HepG2 (cell line): Measurements from ENCODE around the gene MXD3. TPM values are rescaled to one million over a fixed set of nuclear protein-coding genes. Genes with fewer than 3 reads are reported as not detected.
A peak's percentile ranks its signal among the peaks of the same experiment; 100 is the strongest.

Experiments
- ATAC-seq: fragments of 200-7000 bp; cut with Tn5 transposase; 3 replicates; pipeline ENCODE4 v1.9.1; 2020; ENCODE audit warnings: mild to moderate bottlenecking, moderate library complexity
- BruUV-seq: library from RNA; stranded (reverse); fragments of 400-500 nt; replicated peaks from 2 replicates; lab custom pipeline; 2021; lab: Mats Ljungman, UMichigan
- CTCF ChIA-PET: fragments of 300-600 bp; formaldehyde crosslinking; extraction: SDS; loops from one replicate; lab custom pipeline; 2021; ENCODE audit warnings: low total read pairs, inconsistent platforms, low intra/inter-chr PET ratio; lab: Yijun Ruan, JAX
- POLR2A ChIA-PET: fragments of 350-600 bp; sonication (Branson Sonifier 250); formaldehyde crosslinking; loops from one replicate; lab custom pipeline; 2020; ENCODE audit warnings: antibody characterized with exemption, inconsistent platforms; lab: Yijun Ruan, JAX
- DNase-seq: peaks from one replicate; pipeline ENCODE4 v3.0.0-alpha.2; 2015; ENCODE audit warnings: low spot score
- FAIRE-seq: peaks from 3 replicates; lab custom pipeline; 2011; peaks lifted over from hg19 to GRCh38; lab: Jason Lieb, UNC
- H2AFZ ChIP-seq: one replicate; pipeline ENCODE4 v1.6.1; 2011; ENCODE audit warnings: low read length, inconsistent platforms
- H3K27ac ChIP-seq: fragments of 300-600 bp; 3 replicates; pipeline ENCODE4 v1.8.0; 2011; ENCODE audit warnings: mixed run types, mild to moderate bottlenecking, mixed read lengths, low read length, inconsistent platforms; ENCODE audit not compliant: insufficient read depth; ENCODE audit errors: extremely low read length
- H3K27me3 ChIP-seq, 2 experiments: fragments of 200-600 bp in 1 of 2; 2 replicates in 1 of 2; 3 replicates in 1 of 2; pipeline versions ENCODE4 v1.6.0 to v1.8.0; 2011; ENCODE audit warnings: low read length in 2 of 2, mild to moderate bottlenecking in 2 of 2, moderate library complexity in 2 of 2, inconsistent platforms in 1 of 2; ENCODE audit not compliant: insufficient read depth in 2 of 2, control insufficient read depth in 1 of 2
- H3K36me3 ChIP-seq, 2 experiments: fragments of 200-600 bp in 1 of 2; replicated peaks in 1 of 2; 2 replicates in 1 of 2; 3 replicates in 1 of 2; pipeline versions ENCODE4 v1.5.1 to v1.8.0; 2011; ENCODE audit warnings: low read length in 2 of 2, inconsistent platforms in 1 of 2; ENCODE audit not compliant: insufficient read depth in 2 of 2, control insufficient read depth in 1 of 2
- H3K4me1 ChIP-seq: 2 replicates; pipeline ENCODE4 v1.5.1; 2012; ENCODE audit warnings: low read length, inconsistent platforms; ENCODE audit not compliant: insufficient read depth
- H3K4me2 ChIP-seq: 2 replicates; pipeline ENCODE4 v1.6.0; 2011; ENCODE audit warnings: low read depth, low read length, inconsistent platforms
- H3K4me3 ChIP-seq, 3 experiments: fragments of 200-600 bp in 1 of 3; sonication (generic), shearing (Covaris generic) in 1 of 3; replicated peaks in 1 of 3; 2 replicates each; pipeline ENCODE4 v1.5.1; 2011 to 2016; ENCODE audit warnings: low read length in 3 of 3, inconsistent platforms in 2 of 3, low read depth in 2 of 3, mild to moderate bottlenecking in 2 of 3, control low read depth in 1 of 3, mixed read lengths in 1 of 3; ENCODE audit not compliant: insufficient read depth in 1 of 3
- H3K79me2 ChIP-seq: one replicate; pipeline ENCODE4 v1.6.1; 2011; ENCODE audit warnings: low read length, inconsistent platforms; ENCODE audit not compliant: insufficient read depth
- H3K9ac ChIP-seq: 2 replicates; pipeline ENCODE4 v1.6.0; 2011; ENCODE audit warnings: mild to moderate bottlenecking, low read depth, low read length, inconsistent platforms; ENCODE audit not compliant: insufficient read depth
- H3K9me3 ChIP-seq: 2 replicates; pipeline ENCODE4 v1.5.1; 2012; ENCODE audit warnings: mild to moderate bottlenecking, low read length
- H4K20me1 ChIP-seq: 2 replicates; pipeline ENCODE4 v1.6.0; 2011; ENCODE audit warnings: inconsistent platforms, mild to moderate bottlenecking, low read length, moderate library complexity; ENCODE audit not compliant: insufficient read depth
- AGO2 ChIP-seq: fragments of 200-400 bp; formaldehyde crosslinking; optimal IDR thresholded peaks from 2 replicates; pipeline ENCODE3; 2017; ENCODE audit warnings: mild to moderate bottlenecking, low read depth, low read length, moderate library complexity
- HOXA3 ChIP-seq: sonication (generic); formaldehyde crosslinking; IDR thresholded peaks from 2 replicates; pipeline ENCODE4 v1.5.0; 2020; ENCODE audit warnings: missing genetic modification reagents
- MYC ChIP-seq: sonication (generic); formaldehyde crosslinking; IDR thresholded peaks from 2 replicates; pipeline ENCODE4 v1.9.0; 2021; ENCODE audit warnings: missing genetic modification reagents, borderline replicate concordance
- PBX2 ChIP-seq: IDR thresholded peaks from 2 replicates; pipeline ENCODE4 v1.6.1; 2016; ENCODE audit warnings: control low read depth
- RBAK ChIP-seq: sonication (generic); formaldehyde crosslinking; IDR thresholded peaks from 2 replicates; pipeline ENCODE4 v1.5.1; 2020; ENCODE audit warnings: mild to moderate bottlenecking, missing genetic modification reagents
- RXRB ChIP-seq: IDR thresholded peaks from 2 replicates; pipeline ENCODE4 v1.6.1; 2016; ENCODE audit warnings: borderline replicate concordance, missing genetic modification reagents, missing compliant biosample characterization
- SAP130 ChIP-seq: IDR thresholded peaks from 2 replicates; pipeline ENCODE4 v1.6.1; 2016; ENCODE audit warnings: low read depth
- ZFX ChIP-seq: sonication (generic); formaldehyde crosslinking; IDR thresholded peaks from 2 replicates; pipeline ENCODE4 v1.4.0; 2020; ENCODE audit warnings: mild to moderate bottlenecking, low read depth, missing genetic modification reagents, moderate library complexity
- ZNF570 ChIP-seq: sonication (generic); formaldehyde crosslinking; IDR thresholded peaks from 2 replicates; pipeline ENCODE4 v1.4.0; 2020; ENCODE audit warnings: mild to moderate bottlenecking, missing genetic modification reagents, borderline replicate concordance
- WGBS: methylation state at CpG from one replicate; pipeline ENCODE4 v1.1.6; 2017; ENCODE audit warnings: low lambda C conversion rate; 5-methylcytosine and 5-hydroxymethylcytosine counted together
- in situ Hi-C: cut with HindIII; loops from 2 replicates; pipeline ENCODE4 v1.10.0; 2017; ENCODE audit warnings: low pct_unique_long_range_greater_than_20kb; ENCODE audit not compliant: extremely low pct_ligation_motif_present
- intact Hi-C: fragments of 100-400 bp; cut with micrococcal nuclease; formaldehyde crosslinking; loops from one replicate; pipeline ENCODE4 v1.10.0; 2022; ENCODE audit not compliant: unreplicated experiment
- polyA plus RNA-seq, 8 experiments: library from polyadenylated mRNA; depleted of rRNA in 3 of 8; stranded (reverse) in 7 of 8; unstranded in 1 of 8; fragments of >200 nt; fragmentation: Illumina TruSeq in 4 of 8; extraction: Trizol in 4 of 8; gene quantifications; 2 replicates each; pipeline versions ENCODE4 v1.2.1 to v1.2.3, GENCODE V29; 2011 to 2016; ENCODE audit warnings: low read depth in 4 of 8, missing spikeins in 1 of 8, mixed read lengths in 1 of 8; ENCODE audit not compliant: insufficient read depth in 1 of 8
- total RNA-seq, 5 experiments: library from RNA; depleted of rRNA; stranded (reverse); fragments of >200 nt; fragmentation: Illumina TruSeq; extraction: Trizol; gene quantifications; 2 replicates each; pipeline ENCODE4 v1.2.3, GENCODE V29; 2016; ENCODE audit warnings: low read depth in 1 of 5
- TF ChIP-seq, protein P1 (sequence below): sonication (generic); formaldehyde crosslinking; IDR thresholded peaks from 2 replicates; pipeline ENCODE4 v1.5.1; 2020; ENCODE audit warnings: mild to moderate bottlenecking, missing genetic modification reagents, moderate library complexity

Gene MXD3
- total and polyA plus RNA-seq, 2 of the 13 experiments (the other 11 are each of a cell fraction or from before 2014, with no cell fraction given): 10.5 to 12.8 TPM

DNA sequence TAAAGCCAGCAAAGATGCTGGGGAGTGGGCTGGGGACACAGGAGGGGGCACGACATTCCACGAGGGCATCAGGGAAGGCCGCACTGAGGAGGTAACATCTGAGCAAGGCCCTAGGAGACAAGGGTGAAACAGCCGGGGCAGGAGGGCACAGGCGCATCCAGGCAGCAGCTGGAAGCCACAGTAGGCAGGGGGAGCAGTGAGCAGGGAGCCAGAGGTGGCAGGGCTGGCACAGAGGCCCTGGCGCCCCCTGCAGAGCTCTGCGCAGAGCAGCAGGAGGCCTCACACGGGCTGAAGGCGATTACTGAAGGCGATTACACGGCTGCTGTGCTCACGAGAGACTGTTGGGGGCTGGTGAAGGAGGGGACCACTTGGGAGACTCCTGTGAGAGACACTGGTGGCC is 24.4 kb upstream of the MXD3 start (continued):
- TF ChIP-seq RXRB (no peak), HOXA3 (CRISPR knock-in tag) (0 out of 2 replicates have a peak, but pooled peaks have one; percentile 21), ZFX (CRISPR knock-in tag) (0 out of 2 replicates have a peak, but pooled peaks have one; percentile 17), MYC (CRISPR knock-in tag) (peak; percentile 21; the same call in 1 of the 2 replicates), RBAK (no peak), SAP130 (CRISPR knock-in tag) (peak; percentile 33; the same call in 1 of the 2 replicates)
- TF ChIP-seq, protein P1, sequence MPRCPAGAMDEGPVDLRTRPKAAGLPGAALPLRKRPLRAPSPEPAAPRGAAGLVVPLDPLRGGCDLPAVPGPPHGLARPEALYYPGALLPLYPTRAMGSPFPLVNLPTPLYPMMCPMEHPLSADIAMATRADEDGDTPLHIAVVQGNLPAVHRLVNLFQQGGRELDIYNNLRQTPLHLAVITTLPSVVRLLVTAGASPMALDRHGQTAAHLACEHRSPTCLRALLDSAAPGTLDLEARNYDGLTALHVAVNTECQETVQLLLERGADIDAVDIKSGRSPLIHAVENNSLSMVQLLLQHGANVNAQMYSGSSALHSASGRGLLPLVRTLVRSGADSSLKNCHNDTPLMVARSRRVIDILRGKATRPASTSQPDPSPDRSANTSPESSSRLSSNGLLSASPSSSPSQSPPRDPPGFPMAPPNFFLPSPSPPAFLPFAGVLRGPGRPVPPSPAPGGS (CRISPR knock-in tag): no peak

DNA sequence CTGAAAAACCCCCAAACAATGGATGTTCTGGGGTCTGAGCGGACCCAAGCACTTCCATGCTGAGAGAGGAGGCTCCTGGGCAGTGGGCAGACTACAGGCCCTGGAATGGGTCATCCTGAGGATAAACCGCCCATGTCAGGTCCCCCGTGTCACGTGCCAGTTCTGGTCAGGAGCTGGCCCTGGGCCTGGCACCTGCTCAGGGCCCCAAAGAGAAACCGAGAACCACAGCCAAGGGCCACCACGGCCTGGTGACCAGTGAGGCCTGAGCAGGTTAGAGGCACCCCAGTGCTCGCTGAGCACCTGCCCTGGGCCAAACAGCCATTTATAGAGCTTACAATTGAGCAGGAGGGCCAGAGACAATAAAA is 24.0 kb upstream of the MXD3 start:
- Histone ChIP-seq H4K20me1 (0 out of 2 replicates have a peak, but pooled peaks cover 3% of the 10 kb centered on the region), H3K27ac (no peak overlapping the region), H3K4me1 (no peaks in the 10 kb centered on the region), H3K79me2 (peaks cover 6% of the 10 kb centered on the region)
- no peak for DNase-seq
- ATAC-seq: no peak
- FAIRE-seq: no peak
- TF ChIP-seq ZNF570 (no peak), AGO2 (peak; percentile 24), PBX2 (CRISPR knock-in tag) (no peak)
- TF ChIP-seq, all 625 proteins: peak for 1
- no peak overlapping the region for H3K4me3 ChIP-seq
- no TSS peak for BruUV-seq
- H3K4me2 ChIP-seq: no peak overlapping the region
- no peak overlapping the region for H3K9ac ChIP-seq
- H3K9me3 ChIP-seq: no peaks in the 10 kb centered on the region
- POLR2A ChIA-PET: interaction anchor here (1.0 to 1.1 kb wide), 3 partner anchors 10 to 249 kb away, joined by 3 read pairs; partner anchors contain the start of gene FGFR4
- WGBS: 97% methylated on average over 7 of the region's 7 CpGs
- in situ Hi-C loops (no loop called here), intact Hi-C loops (loop anchor here (1.0 to 2.0 kb wide), 2 partner anchors 17 to 23 kb away; no protein-coding TSS in a partner anchor)
- CTCF ChIA-PET: interaction anchor here (1.2 to 2.9 kb wide), 4 partner anchors 18 to 222 kb away, joined by 3 to 38 read pairs (median 6); no protein-coding TSS in a partner anchor
- peaks cover 42 to 88% of the 10 kb centered on the region in 2 experiments for H3K36me3 ChIP-seq
- H3K27me3 ChIP-seq: no peaks in the 10 kb centered on the region
- H2AFZ ChIP-seq: no peak overlapping the region
